Keratinocyte (primary cell): ENCODE data around the gene GPC5.

ENCODE experiments used
- EZH2 ChIP-seq: IDR thresholded peaks from one replicate; pipeline ENCODE4 v1.6.1; 2012; ENCODE audit warnings: inconsistent platforms, mild to moderate bottlenecking, low read length, moderate library complexity
- TF ChIP-seq, protein P1 (sequence below), 3 experiments: IDR thresholded peaks in 1 of 3; conservative IDR thresholded peaks in 1 of 3; optimal IDR thresholded peaks in 1 of 3; 2 replicates in 2 of 3; 3 replicates in 1 of 3; pipeline versions ENCODE3 to v1.5.1; 2011; ENCODE audit warnings: low read length in 3 of 3, mild to moderate bottlenecking in 3 of 3, moderate library complexity in 2 of 3, control low read depth in 1 of 3, inconsistent platforms in 1 of 3; ENCODE audit not compliant: insufficient read depth in 2 of 3; ENCODE audit errors: extremely low read depth in 1 of 3

DNA sequence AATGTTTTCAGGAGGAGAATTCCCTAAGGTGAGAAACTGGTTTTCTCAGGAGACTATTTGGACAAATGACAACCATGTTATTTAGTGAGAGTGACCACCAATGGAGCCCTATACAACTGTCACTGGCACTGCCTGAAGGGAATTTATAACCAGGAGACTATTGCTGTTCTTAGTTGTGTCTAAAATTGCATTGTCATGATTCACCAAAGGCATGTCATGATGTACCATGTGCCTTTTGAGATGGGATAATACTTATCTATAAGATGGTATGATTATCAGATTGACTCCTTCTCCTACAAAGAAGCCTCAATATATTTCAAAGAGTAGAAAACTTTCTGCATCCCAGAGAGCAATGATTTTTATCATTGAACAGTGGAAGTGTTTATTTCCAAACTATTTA lies 1088.8 kb downstream of the GPC5 start:
- TF ChIP-seq, protein P1, sequence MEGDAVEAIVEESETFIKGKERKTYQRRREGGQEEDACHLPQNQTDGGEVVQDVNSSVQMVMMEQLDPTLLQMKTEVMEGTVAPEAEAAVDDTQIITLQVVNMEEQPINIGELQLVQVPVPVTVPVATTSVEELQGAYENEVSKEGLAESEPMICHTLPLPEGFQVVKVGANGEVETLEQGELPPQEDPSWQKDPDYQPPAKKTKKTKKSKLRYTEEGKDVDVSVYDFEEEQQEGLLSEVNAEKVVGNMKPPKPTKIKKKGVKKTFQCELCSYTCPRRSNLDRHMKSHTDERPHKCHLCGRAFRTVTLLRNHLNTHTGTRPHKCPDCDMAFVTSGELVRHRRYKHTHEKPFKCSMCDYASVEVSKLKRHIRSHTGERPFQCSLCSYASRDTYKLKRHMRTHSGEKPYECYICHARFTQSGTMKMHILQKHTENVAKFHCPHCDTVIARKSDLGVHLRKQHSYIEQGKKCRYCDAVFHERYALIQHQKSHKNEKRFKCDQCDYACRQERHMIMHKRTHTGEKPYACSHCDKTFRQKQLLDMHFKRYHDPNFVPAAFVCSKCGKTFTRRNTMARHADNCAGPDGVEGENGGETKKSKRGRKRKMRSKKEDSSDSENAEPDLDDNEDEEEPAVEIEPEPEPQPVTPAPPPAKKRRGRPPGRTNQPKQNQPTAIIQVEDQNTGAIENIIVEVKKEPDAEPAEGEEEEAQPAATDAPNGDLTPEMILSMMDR (optimal IDR thresholded peaks at IDR 0.05 in 1 of 3, IDR thresholded peaks at IDR 0.05 in 1 of 3, conservative IDR thresholded peaks at IDR 0.05 in 1 of 3; ENCODE audit: extremely low read depth in 1 of 3, insufficient read depth in 2 of 3, low read length in 3 of 3) = no peak
- no peak for TF ChIP-seq EZH2
